Osteocyte (in vitro differentiated cells): ENCODE measurements around the gene TMEM86B. TPM values are rescaled to one million over a fixed set of nuclear protein-coding genes. Genes with fewer than 3 reads are reported as not detected.

Experiments
- DNase-seq: peaks from one replicate; pipeline ENCODE4 v3.0.0; 2021; ENCODE audit warnings: mixed read lengths; ENCODE audit not compliant: unreplicated experiment; ENCODE audit errors: extremely low spot score
- H3K27ac Mint-ChIP-seq: one replicate; pipeline ENCODE4 v1.8.0; 2021; ENCODE audit warnings: mild to moderate bottlenecking, mixed read lengths; ENCODE audit not compliant: unreplicated experiment
- H3K27me3 Mint-ChIP-seq: one replicate; pipeline ENCODE4 v1.8.0; 2021; ENCODE audit warnings: mixed read lengths; ENCODE audit not compliant: unreplicated experiment
- H3K36me3 Mint-ChIP-seq: one replicate; pipeline ENCODE4 v1.8.0; 2021; ENCODE audit warnings: mixed read lengths; ENCODE audit not compliant: unreplicated experiment
- H3K4me1 Mint-ChIP-seq: one replicate; pipeline ENCODE4 v1.8.0; 2021; ENCODE audit warnings: mixed read lengths; ENCODE audit not compliant: unreplicated experiment
- H3K4me3 Mint-ChIP-seq: one replicate; pipeline ENCODE4 v1.8.0; 2021; ENCODE audit warnings: mild to moderate bottlenecking, moderate library complexity, mixed read lengths; ENCODE audit not compliant: unreplicated experiment
- H3K9me3 Mint-ChIP-seq: one replicate; pipeline ENCODE4 v1.8.0; 2021; ENCODE audit warnings: mixed read lengths; ENCODE audit not compliant: unreplicated experiment
- total RNA-seq: library from RNA; stranded (reverse); gene quantifications from 2 replicates; pipeline ENCODE4 v1.2.1, GENCODE V29; 2021
- TF ChIP-seq, protein P1 (sequence below): fragments of 200-600 bp; sonication (generic); IDR thresholded peaks from 2 replicates; pipeline ENCODE4 v1.5.0; 2021; ENCODE audit warnings: antibody characterized with exemption, mild to moderate bottlenecking, moderate library complexity

Gene TMEM86B
- total RNA-seq, 1 donor from 2014 or later, result 3.2 TPM

GRCh38 chr19:55188625-55189024, 39.9 kb downstream of the TMEM86B start:
- H3K36me3 Mint-ChIP-seq, result no peaks in the 10 kb centered on the region
- peaks cover 6% of the 10 kb centered on the region for H3K4me1 Mint-ChIP-seq
- H3K27ac Mint-ChIP-seq, result no peak overlapping the region
- H3K27me3 Mint-ChIP-seq, result peaks cover 11% of the 10 kb centered on the region
- no peak overlapping the region for H3K4me3 Mint-ChIP-seq
- TF ChIP-seq, protein P1, sequence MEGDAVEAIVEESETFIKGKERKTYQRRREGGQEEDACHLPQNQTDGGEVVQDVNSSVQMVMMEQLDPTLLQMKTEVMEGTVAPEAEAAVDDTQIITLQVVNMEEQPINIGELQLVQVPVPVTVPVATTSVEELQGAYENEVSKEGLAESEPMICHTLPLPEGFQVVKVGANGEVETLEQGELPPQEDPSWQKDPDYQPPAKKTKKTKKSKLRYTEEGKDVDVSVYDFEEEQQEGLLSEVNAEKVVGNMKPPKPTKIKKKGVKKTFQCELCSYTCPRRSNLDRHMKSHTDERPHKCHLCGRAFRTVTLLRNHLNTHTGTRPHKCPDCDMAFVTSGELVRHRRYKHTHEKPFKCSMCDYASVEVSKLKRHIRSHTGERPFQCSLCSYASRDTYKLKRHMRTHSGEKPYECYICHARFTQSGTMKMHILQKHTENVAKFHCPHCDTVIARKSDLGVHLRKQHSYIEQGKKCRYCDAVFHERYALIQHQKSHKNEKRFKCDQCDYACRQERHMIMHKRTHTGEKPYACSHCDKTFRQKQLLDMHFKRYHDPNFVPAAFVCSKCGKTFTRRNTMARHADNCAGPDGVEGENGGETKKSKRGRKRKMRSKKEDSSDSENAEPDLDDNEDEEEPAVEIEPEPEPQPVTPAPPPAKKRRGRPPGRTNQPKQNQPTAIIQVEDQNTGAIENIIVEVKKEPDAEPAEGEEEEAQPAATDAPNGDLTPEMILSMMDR, result no peak
- no peak for DNase-seq
- no peaks in the 10 kb centered on the region for H3K9me3 Mint-ChIP-seq

- Mint-ChIP-seq H3K4me1 (peaks cover 6% of the 10 kb centered on the region), H3K36me3 (no peaks in the 10 kb centered on the region), H3K27me3 (peaks cover 17% of the 10 kb centered on the region)
These were observed 42.5 kb downstream of the TMEM86B start for GRCh38 chr19:55186080-55186479.

GRCh38 chr19:55181740-55182139, 46.8 kb downstream of the TMEM86B start:
- H3K4me3 Mint-ChIP-seq, result no peak overlapping the region
- H3K27ac Mint-ChIP-seq, result no peak overlapping the region
- TF ChIP-seq, protein P1, result no peak
- H3K36me3 Mint-ChIP-seq, result no peaks in the 10 kb centered on the region
- DNase-seq, result no peak
- H3K27me3 Mint-ChIP-seq, result peaks cover 35% of the 10 kb centered on the region
- H3K4me1 Mint-ChIP-seq, result peaks cover 13% of the 10 kb centered on the region
- H3K9me3 Mint-ChIP-seq, result no peaks in the 10 kb centered on the region

More at GRCh38 chr19:55186080-55186479, 42.5 kb downstream of the TMEM86B start:
- Mint-ChIP-seq H3K4me3 (no peak overlapping the region), H3K27ac (no peak overlapping the region), H3K9me3 (no peaks in the 10 kb centered on the region)
- no peak for DNase-seq
- TF ChIP-seq, protein P1, result no peak

DNA sequence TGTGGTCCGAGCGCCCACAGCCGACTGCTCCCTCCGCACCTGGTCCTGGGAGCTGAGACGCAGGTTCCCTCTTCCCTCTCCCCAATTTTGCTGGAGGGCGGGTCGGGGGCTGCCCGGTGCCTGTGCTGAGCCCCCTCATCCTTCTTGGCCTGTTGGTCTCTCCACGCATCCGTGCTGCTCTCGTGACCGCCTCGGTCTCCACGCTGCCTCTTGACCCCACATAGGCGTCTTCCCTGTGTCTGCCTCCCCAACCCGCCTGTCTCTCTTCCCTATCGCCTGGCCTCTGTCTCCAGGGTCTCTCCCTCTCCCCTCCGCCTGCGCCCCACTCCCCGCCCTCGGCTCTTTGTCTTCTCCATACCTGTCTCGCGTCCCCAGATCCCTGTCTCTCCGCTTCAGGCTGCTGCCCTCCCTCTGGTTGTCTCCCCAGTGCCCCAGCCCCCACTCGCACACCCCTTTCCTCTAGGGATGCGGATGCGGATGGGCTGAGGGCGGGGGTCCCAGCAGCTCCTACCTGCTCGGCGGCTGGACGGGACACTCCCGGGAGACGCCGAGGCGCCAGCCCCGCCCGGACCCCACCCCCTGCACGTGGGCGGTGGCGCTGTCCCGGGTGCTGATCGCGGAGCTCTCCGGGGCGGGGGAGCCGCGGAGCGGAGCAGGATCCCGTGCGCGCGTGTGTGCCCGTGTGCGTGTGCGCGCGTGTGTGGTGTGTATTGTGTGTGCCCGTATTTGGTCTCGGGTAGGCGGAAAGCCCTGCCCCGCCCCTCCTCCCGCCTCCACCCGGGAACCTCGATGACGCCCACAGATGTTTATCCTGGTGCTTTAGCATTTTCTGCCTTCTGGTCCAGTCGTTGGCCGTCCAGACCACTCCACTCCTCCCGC, 48.7 kb downstream of the TMEM86B start, which contains the start of gene SYT5:
TSS of gene SYT5 (minus strand) at position 684 of the 879 bp plus-strand sequence. CDS start 1,248 bp downstream, outside the sequence.
- peak within 1 kb of the TSS; percentile 72 for H3K4me3 Mint-ChIP-seq
- peaks cover 13% of the 10 kb centered on the region for H3K4me1 Mint-ChIP-seq
- TF ChIP-seq, protein P1, result no peak
- no peaks in the 10 kb centered on the region for H3K36me3 Mint-ChIP-seq
- H3K9me3 Mint-ChIP-seq, result no peaks in the 10 kb centered on the region
- H3K27ac Mint-ChIP-seq, result peak within 1 kb of the TSS; percentile 66
- no peak for DNase-seq
- H3K27me3 Mint-ChIP-seq, result peaks cover 31% of the 10 kb centered on the region
